Sigmoid colon (tissue), 7 donors: Measurements from ENCODE around the gene RHCG. TPM values are rescaled to one million over a fixed set of nuclear protein-coding genes. Genes with fewer than 3 reads are reported as not detected.

Experiments used
- DNase-seq: peaks from one replicate; pipeline ENCODE4 v3.0.0-alpha.2; 2019
- H3K27ac ChIP-seq, 4 donors: fragments of 200-600 bp; sonication (generic); one replicate each; pipeline ENCODE4 v1.5.1; 2016 to 2019; ENCODE audit warnings: mild to moderate bottlenecking in 1 of 4
- H3K27me3 ChIP-seq, 3 donors: fragments of 200-600 bp; sonication (generic); one replicate each; pipeline ENCODE4 v1.5.1; 2019; ENCODE audit warnings: mild to moderate bottlenecking in 1 of 3
- H3K36me3 ChIP-seq, 4 donors: fragments of 200-600 bp; sonication (generic); one replicate each; pipeline ENCODE4 v1.5.1; 2016 to 2019
- H3K4me1 ChIP-seq, 4 donors: fragments of 200-600 bp; sonication (generic); one replicate each; pipeline ENCODE4 v1.5.1; 2017 to 2019
- H3K4me3 ChIP-seq, 4 donors: fragments of 200-600 bp; sonication (generic); one replicate each; pipeline ENCODE4 v1.5.1; 2017 to 2019; ENCODE audit warnings: mild to moderate bottlenecking in 2 of 4, moderate library complexity in 1 of 4
- H3K9me3 ChIP-seq, 4 donors: fragments of 200-600 bp in 3 of 4; sonication (generic) in 3 of 4; one replicate each; pipeline versions ENCODE4 v1.5.1 to v1.6.1; 2013 to 2019
- CTCF ChIP-seq, 4 experiments: fragments of 450-650 bp in 3 of 4; fragments of 200-600 bp in 1 of 4; IDR thresholded peaks; one replicate each; pipeline ENCODE4 v1.5.1; 2016 to 2019; ENCODE audit warnings: antibody characterized with exemption in 4 of 4, mild to moderate bottlenecking in 3 of 4, moderate library complexity in 2 of 4
- EP300 ChIP-seq, 4 donors: sonication (generic); formaldehyde crosslinking; IDR thresholded peaks; one replicate each; pipeline ENCODE4 v1.6.1; 2017; ENCODE audit warnings: antibody characterized with exemption in 4 of 4
- POLR2A ChIP-seq, 2 donors: fragments of 450-650 bp; IDR thresholded peaks; one replicate each; pipeline ENCODE4 v1.6.1; 2016; ENCODE audit warnings: antibody characterized with exemption in 2 of 2, mild to moderate bottlenecking in 2 of 2, moderate library complexity in 2 of 2
- POLR2AphosphoS5 ChIP-seq, 4 donors: sonication (generic); formaldehyde crosslinking; IDR thresholded peaks; one replicate each; pipeline ENCODE4 v1.6.1; 2017; ENCODE audit warnings: antibody characterized with exemption in 4 of 4
- WGBS, 2 donors: extraction: QIAGEN DNeasy Blood & Tissue Kit; methylation state at CpG; one replicate each; pipeline ENCODE4 v1.1.7; 2013; 5-methylcytosine and 5-hydroxymethylcytosine counted together
- intact Hi-C: fragments of 100-400 bp; cut with DNase I; formaldehyde crosslinking; loops from one replicate; pipeline ENCODE4 v1.15.1; 2023
- polyA plus RNA-seq, 3 donors: library from polyadenylated mRNA; stranded (reverse); fragments of 200-250 nt; gene quantifications; one replicate each; pipeline ENCODE4 v1.2.3, GENCODE V29; 2013
- total RNA-seq, 4 donors: library from RNA; depleted of rRNA; stranded (reverse); fragments of >200 nt; gene quantifications; one replicate each; pipeline ENCODE4 v1.1.0, GENCODE V29; 2016
- donor health status: healthy with polysubstance abuse.
- donor health status: Bipolar disorder and iron deficiency.
- donor health status: healthy.

The RHCG gene
- total and polyA plus RNA-seq, 7 donors, result 0.47 to 3.0 TPM; not detected in 5

GRCh38 chr15:89452330-89452836 lies 44.0 kb downstream of the RHCG start:
- H3K36me3 ChIP-seq, result no peaks in the 10 kb centered on the region
- intact Hi-C loops, result no loop called here
- H3K4me3 ChIP-seq, result no peak overlapping the region
- TF ChIP-seq CTCF (IDR thresholded peaks at IDR 0.05), result no peak
- no peak for TF ChIP-seq POLR2A (IDR thresholded peaks at IDR 0.05)
- no peak for TF ChIP-seq POLR2AphosphoS5 (IDR thresholded peaks at IDR 0.05)
- no peak for TF ChIP-seq EP300 (IDR thresholded peaks at IDR 0.05)
- H3K4me1 ChIP-seq, result peaks cover 0 to 17% (median 10%) of the 10 kb centered on the region in 4 donors
- H3K27ac ChIP-seq, result no peak overlapping the region
- no peak for DNase-seq
- 79 to 80% methylated on average over 8 of the region's 8 CpGs for WGBS, 2 donors
- H3K9me3 ChIP-seq, result peaks cover 0 to 4% (median under 1%) of the 10 kb centered on the region in 4 donors
- peaks cover 0 to 3% (median 0%) of the 10 kb centered on the region in 3 donors for H3K27me3 ChIP-seq

DNA sequence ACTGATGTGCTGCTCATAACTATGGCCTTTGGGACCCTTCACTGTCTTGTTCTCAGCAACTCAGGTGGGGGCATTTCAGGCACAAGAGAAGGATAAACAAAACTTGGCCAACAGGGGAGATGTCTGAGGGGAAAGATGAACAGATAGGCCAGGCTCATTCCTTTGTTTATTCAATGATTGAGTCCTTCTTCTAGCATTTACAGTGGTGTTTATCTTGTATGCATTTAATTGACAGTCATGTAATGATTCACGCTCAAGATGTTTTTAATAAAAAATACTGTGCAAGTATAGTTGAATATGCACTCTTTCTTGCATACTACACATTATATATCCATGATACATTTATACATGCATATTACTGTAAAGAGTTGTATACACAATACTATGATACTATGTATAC lies 44.5 kb downstream of the RHCG start:
- Histone ChIP-seq H3K27me3 (peaks cover 0 to 3% (median 0%) of the 10 kb centered on the region in 3 donors), H3K27ac (no peak overlapping the region), H3K36me3 (no peaks in the 10 kb centered on the region), H3K4me3 (no peak overlapping the region), H3K9me3 (peaks cover 0 to 2% (median under 1%) of the 10 kb centered on the region in 4 donors), H3K4me1 (peaks cover 0 to 17% (median 10%) of the 10 kb centered on the region in 4 donors)
- intact Hi-C loops, result no loop called here
- WGBS, 2 donors, result 63 to 72% methylated on average over 1 of the region's 1 CpG
- no peak for DNase-seq
- TF ChIP-seq POLR2A (IDR thresholded peaks at IDR 0.05) (no peak), EP300 (IDR thresholded peaks at IDR 0.05) (no peak), CTCF (IDR thresholded peaks at IDR 0.05) (no peak), POLR2AphosphoS5 (IDR thresholded peaks at IDR 0.05) (no peak)

DNA sequence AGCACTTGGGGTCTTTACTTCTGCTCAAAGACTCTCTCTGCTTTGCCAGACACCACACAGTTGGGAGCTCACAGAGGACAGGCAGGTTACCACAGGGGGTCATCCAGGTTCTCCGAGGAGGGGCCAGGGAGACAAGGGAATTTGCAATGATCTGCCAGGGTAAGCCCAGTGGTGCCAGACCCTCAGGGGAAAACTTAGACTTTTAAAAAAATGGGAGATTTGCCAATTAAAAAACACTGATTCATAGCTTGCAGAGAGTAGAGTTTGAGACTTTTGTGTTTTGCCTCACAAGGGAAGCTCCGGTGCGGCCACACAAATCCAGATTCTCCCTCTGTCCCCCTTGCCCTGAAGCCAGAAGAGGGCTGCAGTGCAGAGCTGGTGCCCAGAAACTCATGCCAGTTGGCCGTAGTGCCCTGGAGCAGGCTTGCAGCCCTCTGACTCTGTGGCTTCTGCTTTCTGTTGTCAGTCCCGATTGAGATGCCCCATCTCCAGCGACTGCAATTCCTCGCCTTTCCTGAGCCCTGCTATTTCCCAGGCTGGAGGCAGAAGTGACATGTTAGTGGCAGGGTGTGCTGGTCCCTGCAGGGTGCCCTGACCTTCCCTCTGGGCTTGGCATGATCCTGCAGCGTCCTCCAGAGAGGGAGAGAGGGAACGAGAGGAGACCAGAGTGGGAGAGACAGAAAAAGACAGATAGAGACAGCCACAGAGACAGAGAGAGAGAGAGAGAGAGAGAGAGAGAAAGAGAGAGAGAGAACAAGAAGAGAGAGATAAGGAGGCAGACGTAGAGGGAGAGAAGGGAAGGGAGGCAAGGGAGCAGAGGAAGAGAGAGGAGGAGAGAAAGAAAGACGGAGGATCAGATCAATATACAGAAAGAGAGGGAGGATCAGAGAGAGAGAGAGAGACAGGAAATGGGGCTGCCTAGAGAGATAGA lies 46.0 kb downstream of the RHCG start:
- DNase-seq, result peak; percentile 48
- TF ChIP-seq POLR2A (IDR thresholded peaks at IDR 0.05) (no peak), CTCF (IDR thresholded peaks at IDR 0.05) (no peak), POLR2AphosphoS5 (IDR thresholded peaks at IDR 0.05) (no peak), EP300 (IDR thresholded peaks at IDR 0.05) (no peak)
- intact Hi-C loops, result no loop called here
- no peaks in the 10 kb centered on the region for H3K9me3 ChIP-seq
- no peaks in the 10 kb centered on the region for H3K36me3 ChIP-seq
- no peak overlapping the region for H3K27ac ChIP-seq
- WGBS, 2 donors, result 38 to 46% methylated on average over 11 of the region's 11 CpGs
- peaks cover 0 to 17% (median 10%) of the 10 kb centered on the region in 4 donors for H3K4me1 ChIP-seq
- no peak overlapping the region for H3K4me3 ChIP-seq
- H3K27me3 ChIP-seq, result peaks cover 0 to 3% (median 0%) of the 10 kb centered on the region in 3 donors

DNA sequence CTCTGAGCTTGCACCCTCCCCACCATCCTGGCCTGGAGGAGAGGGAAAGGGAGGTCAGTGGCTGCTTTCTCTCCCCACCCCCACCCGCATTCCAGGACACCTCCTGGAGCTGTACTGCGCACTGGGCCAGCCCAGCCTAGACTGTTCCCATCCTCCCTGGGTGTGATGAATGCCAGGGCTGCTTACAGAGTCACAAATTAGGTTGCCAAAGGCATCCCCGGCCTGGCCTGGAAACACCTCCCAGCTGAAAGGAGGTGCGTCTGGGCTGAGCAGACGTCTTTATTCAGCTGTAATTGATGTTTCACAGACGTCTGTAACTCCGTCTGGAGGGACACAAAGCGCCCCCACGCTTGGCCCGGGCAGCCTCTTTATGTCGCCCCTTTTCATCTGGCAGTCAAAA lies 47.6 kb downstream of the RHCG start:
- Histone ChIP-seq H3K27ac (no peak overlapping the region), H3K36me3 (no peaks in the 10 kb centered on the region), H3K9me3 (no peaks in the 10 kb centered on the region), H3K4me3 (no peak overlapping the region), H3K4me1 (peaks cover 0 to 17% (median 10%) of the 10 kb centered on the region in 4 donors), H3K27me3 (peaks cover 0 to 3% (median 0%) of the 10 kb centered on the region in 3 donors)
- 33 to 55% methylated on average over 11 of the region's 11 CpGs for WGBS, 2 donors
- intact Hi-C loops, result loop anchor here (10.0 kb wide), 1 partner anchor 106 kb away; no protein-coding TSS in a partner anchor
- no peak for DNase-seq
- TF ChIP-seq CTCF (IDR thresholded peaks at IDR 0.05) (no peak), POLR2A (IDR thresholded peaks at IDR 0.05) (no peak), POLR2AphosphoS5 (IDR thresholded peaks at IDR 0.05) (peak in 2 of 4 donors; percentile 41 to 66)
